Tibial nerve (tissue), 4 donors: ENCODE data around the gene SOWAHC.

Experiments
- EP300 ChIP-seq, 2 donors: sonication (generic); formaldehyde crosslinking; IDR thresholded peaks; one replicate each; pipeline ENCODE4 v1.6.1; 2017; ENCODE audit warnings: antibody characterized with exemption in 2 of 2, mild to moderate bottlenecking in 1 of 2
- POLR2A ChIP-seq, 2 donors: fragments of 450-650 bp; IDR thresholded peaks; one replicate each; pipeline ENCODE4 v1.6.1; 2017; ENCODE audit warnings: antibody characterized with exemption in 2 of 2, mild to moderate bottlenecking in 2 of 2, moderate library complexity in 2 of 2
- TF ChIP-seq, protein P1 (sequence below), 5 experiments: fragments of 200-600 bp in 3 of 5; fragments of 450-650 bp in 2 of 5; sonication (generic) in 3 of 5; IDR thresholded peaks; one replicate each; pipeline ENCODE4 v1.5.1; 2016 to 2019; ENCODE audit warnings: antibody characterized with exemption in 5 of 5, mild to moderate bottlenecking in 3 of 5, moderate library complexity in 2 of 5

DNA sequence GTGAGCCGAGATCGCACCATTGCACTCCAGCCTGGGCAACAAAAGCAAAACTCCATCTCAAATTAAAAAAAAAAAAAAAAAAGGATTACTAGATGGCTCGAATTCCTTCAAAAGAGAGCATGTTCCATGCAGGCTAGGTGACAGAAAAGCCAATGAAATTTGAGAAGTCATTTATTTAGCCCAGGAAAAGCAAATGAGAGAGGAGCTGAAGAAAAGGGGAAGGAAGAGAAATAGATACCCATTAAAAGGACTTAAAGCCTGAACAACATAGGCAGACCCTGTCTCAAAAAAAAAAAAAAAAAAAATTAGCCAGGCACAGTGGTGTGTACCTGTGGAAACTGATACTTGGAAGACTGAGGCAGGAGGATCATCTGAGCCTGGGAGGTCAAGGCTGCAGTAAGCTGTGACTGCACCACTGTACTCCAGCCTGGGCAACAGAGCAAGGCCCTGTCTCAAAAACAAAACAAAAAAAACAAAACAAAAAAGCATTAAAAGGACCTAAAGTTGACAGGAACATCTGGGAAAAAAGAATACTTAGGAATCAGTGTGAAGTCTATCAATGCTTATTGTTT, 11.5 kb upstream of the SOWAHC start:
- TF ChIP-seq, protein P1, sequence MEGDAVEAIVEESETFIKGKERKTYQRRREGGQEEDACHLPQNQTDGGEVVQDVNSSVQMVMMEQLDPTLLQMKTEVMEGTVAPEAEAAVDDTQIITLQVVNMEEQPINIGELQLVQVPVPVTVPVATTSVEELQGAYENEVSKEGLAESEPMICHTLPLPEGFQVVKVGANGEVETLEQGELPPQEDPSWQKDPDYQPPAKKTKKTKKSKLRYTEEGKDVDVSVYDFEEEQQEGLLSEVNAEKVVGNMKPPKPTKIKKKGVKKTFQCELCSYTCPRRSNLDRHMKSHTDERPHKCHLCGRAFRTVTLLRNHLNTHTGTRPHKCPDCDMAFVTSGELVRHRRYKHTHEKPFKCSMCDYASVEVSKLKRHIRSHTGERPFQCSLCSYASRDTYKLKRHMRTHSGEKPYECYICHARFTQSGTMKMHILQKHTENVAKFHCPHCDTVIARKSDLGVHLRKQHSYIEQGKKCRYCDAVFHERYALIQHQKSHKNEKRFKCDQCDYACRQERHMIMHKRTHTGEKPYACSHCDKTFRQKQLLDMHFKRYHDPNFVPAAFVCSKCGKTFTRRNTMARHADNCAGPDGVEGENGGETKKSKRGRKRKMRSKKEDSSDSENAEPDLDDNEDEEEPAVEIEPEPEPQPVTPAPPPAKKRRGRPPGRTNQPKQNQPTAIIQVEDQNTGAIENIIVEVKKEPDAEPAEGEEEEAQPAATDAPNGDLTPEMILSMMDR (IDR thresholded peaks at IDR 0.05): no peak
- TF ChIP-seq POLR2A (IDR thresholded peaks at IDR 0.05): no peak
- TF ChIP-seq EP300 (IDR thresholded peaks at IDR 0.05): no peak
